CD4-positive, alpha-beta T cell treated with Interleukin-6 at 100 ng/mL for 8 hours (primary cell): Measurements from ENCODE around the gene GSG1.

Source experiments
- DNase-seq: peaks from one replicate; pipeline ENCODE4 v3.0.0-alpha.2; 2020; ENCODE audit warnings: mixed read lengths, low spot score

The GSG1 gene

GRCh38 chr12:13103391-13104033 is at the start of gene GSG1:
TSS of gene GSG1 (minus strand) at chr12:13103667. CDS start at chr12:13103512, 155 bp downstream.
- no peak for DNase-seq

DNA sequence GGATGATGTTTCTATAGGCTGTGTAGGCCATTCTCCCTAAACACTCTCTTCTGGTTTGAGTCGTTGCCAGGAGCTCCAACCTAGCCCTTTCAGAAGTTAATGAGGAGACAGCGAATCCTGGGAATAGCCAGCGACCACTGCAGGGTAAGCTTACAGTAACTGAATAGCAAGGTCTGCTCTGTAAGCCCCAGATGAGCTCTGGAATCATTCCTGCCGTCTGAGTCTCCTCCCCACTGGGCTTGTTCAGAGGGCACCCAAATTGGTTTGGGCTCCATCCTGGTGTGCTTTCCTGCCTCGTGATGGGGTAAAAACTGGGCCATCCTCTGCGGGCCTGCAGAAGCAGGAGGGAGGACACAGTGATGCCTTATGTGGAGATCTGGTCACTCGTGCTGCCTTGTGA is 49.7 kb upstream of the GSG1 start:
- DNase-seq, result no peak

- DNase-seq, result no peak
Observed at GRCh38 chr12:13152756-13153155, 49.3 kb upstream of the GSG1 start.

DNA sequence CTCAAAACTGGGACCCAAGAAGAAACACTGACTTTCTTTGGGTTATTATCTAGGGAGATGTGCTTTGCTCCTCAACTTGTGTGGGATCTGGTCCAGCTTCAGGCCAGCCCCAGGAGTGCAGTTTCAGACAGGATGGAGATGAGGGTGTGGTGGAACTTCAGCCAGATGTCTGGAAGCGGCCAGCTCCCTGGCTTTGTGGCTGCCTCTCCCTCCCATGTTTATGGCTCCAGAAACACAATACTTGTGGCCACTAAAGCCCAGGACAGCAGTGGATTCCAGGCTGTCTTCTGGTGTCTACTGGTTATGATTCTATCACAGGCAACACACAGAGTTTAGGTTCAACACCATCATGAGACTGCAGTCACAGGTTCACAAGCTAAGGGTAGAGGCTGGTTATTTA is 48.8 kb upstream of the GSG1 start:
- DNase-seq, result no peak

DNA sequence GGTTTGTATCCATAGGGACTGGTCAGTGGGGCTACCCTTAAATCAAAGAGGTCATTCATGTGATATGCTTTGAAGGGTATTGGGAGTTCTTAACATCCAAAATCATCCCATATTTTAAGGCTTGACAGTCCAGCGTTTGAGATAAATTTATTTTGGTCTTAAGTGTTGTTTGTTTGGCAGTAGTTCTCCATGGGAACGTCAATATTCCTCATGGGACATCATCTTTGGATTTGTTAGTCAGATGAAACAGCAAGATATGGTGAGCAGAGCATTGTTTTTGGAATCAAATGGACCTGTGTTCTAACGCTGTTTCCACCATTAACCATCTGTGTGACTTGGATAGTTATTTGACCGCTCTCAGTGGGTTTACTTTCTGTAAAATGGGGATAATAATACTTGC is 45.9 kb upstream of the GSG1 start:
- DNase-seq, result no peak

DNA sequence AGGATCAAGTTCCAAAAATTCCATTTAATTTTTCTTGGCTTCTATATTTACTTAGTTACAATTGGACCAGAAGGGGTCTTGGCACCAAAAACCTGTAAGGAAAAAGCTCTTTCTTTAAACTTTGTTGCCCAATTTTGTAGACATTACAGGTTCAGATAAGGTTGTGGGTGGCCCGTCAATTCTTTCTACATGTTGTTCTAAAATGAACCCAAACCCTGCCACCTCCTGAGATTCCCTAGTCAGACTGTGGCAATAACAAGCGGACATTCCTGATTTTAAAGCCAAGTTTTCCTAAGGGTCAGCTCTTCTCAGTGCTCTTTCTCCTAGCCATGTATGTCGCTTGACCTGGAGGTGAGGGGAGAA is 45.0 kb upstream of the GSG1 start:
- no peak for DNase-seq

DNA sequence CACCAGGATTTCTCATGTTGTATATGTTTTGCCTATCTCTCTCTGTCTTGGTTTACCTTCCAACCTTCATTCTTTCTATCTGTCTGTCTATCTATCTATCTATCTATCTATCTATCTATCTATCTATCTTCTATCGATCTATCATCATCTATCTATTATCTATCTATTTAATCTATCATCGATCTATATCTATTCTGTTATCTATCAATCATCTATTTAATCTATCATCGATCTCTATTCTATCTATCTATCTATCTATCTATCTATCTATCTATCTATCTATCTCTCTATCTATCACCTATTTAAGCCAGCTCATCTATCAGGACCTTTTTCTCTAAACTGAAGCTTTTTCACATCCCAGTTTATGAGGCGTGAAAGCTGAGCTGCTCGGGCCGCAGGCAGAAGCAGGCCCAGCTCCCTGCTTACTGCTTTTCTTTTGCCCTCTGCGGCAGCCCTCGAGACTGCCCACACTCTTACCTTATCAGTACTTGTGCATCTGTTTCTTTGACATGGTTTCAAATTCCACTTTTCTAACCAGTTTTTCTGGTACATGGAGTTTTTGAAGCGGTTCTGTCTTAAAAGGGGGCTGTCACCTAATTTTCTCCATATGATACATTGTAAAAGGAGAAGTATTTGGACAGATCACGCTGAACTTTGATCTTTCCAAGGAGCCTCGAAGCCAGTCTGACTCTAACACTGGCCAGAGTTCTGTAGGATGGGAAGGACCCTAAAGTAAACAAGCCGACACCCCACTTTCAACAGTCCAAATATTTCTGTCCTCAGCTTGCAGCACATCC is 44.4 kb upstream of the GSG1 start:
- no peak for DNase-seq

- no peak for DNase-seq
Observed at GRCh38 chr12:13146336-13146938, 43.0 kb upstream of the GSG1 start.

DNA sequence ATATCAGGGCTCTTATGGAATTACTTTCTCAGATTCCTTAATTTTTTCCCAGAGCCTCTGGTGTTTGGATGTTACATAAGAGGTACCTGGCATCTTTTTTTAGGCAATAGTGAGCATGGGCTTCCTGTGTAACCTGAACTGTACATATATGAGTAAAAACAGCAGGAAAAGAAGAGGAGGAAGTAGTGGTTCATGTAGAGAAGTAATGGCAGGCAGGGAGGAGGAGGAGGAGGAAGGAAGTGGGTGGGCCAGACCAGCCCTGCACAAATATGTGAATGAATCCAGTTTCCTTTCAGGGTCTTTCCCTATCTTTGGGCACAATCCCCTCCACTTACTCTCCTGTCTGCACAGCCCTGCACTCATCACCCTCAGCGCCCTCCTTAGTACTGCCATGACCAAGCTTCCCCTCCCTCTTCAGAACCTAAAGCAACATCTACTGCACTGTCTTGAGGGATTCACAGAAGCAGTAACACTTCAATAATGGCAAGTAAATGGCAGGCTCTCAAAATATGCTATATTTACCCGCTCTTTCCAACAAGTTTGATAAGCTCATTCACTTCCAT is 40.9 kb upstream of the GSG1 start:
- DNase-seq, result peak; percentile 9

DNA sequence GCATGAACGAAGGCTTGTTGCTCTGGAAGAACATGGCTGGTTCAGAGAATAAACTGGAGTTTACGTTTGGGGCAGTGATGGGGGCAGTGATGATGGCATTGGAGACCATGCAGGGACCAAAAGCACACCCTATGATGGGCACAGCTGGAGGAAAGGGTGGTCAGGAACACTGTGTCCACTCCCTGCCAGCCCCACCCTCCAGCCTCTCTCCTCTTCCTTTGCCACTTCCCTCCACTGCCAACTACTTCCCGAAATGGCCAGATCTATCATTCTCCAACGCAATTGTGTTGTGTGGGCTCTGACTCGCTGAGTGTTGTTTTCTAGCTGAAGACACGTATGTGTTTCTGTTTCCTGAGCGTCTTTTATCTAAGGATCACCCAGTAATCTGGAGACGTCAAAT is 39.3 kb upstream of the GSG1 start:
- no peak for DNase-seq

- no peak for DNase-seq
Observed at GRCh38 chr12:13141686-13142085, 38.2 kb upstream of the GSG1 start.

DNA sequence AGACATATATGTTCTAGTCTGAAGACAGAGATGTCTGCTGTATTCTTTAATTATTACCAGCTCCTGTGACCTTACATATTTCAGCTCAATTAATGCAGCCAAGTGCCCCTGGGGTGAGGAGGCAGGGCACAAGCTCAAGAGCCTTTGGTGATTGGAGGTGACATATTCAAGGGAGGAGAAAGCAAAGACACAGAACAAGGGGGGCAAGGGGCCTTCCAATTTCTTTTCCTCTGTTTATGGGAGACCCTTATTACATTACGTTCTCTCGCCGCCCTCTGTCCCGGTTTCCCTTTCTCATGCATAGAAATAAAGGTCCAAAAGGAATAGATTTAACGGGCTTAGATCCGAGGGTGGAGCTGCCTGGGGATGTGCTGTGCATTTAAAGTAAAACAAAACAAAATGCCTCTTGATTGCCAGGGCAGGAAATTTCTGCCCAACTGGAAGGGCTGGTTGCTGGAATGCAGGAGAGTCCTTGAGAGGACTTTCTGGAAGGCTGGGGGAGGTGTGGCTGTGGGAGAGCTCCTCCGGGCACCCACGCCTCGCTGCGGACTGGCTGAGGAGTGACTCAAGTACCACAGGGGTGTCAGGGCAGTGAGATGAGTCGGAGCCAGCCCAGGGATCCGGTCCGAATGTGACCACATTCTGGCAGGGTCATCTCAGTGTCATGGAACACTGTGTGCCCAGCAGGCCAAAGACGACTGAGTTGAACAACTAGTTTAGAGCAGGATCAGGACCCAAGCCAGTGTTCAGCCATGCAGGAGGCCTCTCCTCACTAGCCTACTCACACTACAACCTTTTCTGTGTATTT is 32.1 kb upstream of the GSG1 start:
- DNase-seq, result no peak

DNA sequence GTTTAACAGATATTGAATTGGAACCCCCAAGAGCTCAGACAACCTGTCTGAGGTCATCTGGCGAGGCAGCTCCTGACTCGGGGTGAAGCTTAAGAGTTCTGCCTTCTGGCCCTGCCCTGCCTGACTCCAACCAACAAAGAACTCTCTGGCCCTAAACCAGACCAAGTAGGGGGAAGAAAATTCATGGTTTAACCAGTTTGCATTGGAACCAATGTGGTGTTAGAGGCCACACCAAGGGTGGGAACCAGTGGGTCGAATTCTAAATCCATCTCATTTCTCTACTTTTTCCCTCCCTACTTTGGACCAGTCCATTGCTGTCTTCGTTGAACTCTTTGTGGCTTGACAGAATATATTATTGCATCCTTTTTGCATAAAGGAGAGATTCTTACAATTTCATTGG is 30.4 kb upstream of the GSG1 start:
- DNase-seq, result no peak

GRCh38 chr12:13130981-13131380 is 27.5 kb upstream of the GSG1 start:
- no peak for DNase-seq

DNA sequence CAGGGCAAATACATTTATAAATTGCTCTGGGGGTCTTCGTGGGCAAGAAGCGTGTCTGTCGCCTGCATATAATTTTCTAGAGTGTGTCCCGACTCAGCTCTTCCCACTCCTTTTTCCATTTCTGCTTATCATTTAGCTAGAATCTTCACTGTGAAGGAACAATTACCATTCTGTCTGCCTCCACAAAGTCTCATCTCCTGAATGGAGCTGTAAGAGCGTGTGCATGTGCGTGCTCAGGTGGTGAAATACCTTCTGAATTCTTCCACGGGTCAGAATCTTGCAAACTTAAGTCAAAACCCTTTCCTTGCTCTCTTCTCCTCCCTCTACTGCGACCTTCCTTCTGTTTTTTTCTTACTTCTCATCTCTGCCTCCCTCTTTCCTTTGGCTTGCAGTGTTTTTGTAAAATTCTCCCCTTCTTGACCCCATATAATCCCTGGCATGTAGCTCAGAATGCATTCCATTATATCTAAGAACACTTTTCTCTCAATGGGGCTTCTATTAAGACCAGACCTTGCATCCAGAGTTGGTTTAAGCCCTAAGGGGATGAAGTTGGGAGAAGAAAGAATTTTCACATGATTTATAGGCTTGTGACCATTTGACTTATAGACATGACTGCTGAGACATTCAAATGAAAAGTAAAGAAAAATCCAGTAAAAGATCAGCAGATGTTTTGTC is 25.0 kb upstream of the GSG1 start:
- no peak for DNase-seq

GRCh38 chr12:13127444-13127843 is 24.0 kb upstream of the GSG1 start:
- DNase-seq, result no peak

DNA sequence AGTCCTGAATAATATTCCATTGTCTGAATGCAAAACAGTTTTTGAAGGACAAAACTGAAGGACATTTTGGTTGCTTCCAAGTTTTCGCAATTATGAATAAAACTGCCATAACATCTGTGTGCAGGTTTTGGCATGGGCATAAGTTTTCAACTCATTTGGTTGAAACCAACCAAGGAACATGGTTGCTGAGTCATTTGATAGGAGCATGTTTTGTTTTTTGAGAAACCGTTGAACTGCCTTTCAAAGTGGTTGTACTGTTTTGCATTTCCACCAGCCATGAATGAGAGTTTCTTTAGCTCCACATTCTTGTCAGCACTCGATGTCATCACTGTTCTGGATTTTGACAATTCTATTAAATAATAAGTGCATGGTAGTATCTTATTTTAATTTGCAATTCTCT is 23.0 kb upstream of the GSG1 start:
- no peak for DNase-seq

DNA sequence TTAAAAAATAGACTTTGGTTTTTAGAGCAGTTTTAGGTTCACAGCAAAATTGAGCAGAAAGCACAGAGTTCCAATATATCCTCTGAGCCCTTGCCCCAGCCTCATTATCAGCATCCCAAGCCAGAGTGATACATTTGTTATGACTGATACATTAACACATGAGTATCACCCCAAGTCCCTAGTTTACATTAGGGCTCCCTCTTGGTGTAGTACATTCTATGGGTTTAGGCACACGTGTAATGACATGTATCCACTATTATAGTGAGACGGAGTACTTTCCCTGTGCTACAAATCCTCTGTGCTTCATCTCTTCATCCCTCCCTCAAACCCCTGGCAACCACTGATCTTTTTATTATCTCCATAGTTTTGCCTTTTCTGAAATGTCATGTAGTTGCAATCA is 22.5 kb upstream of the GSG1 start:
- DNase-seq, result no peak

- DNase-seq, result no peak
Observed at GRCh38 chr12:13124656-13125505, 21.4 kb upstream of the GSG1 start.

GRCh38 chr12:13121568-13121967 is 18.1 kb upstream of the GSG1 start:
- no peak for DNase-seq

DNA sequence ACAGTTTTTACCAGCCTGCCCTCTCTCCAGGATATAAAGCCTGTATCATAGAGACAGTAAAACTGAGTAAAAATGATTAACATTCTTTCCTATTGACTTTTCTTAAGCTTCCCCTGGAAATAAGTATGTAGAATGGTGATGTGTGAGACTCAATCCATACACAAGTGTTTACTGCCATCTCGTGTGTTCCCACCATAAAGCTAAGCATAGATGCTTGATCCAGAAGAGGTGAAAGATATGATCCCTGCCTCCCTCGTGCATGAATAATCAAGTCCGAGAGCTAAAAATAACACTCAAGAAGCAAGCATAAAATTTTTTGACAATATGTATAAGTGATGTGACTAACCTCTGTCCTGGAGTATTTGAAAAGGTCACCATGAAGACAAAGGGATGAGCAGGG is 16.9 kb upstream of the GSG1 start:
- no peak for DNase-seq
